HAP-1 (cell line): ENCODE results near the gene HSP90AB1.

Experiments used
- DNase-seq, 2 experiments: peaks; one replicate each; pipeline ENCODE4 v3.0.0-alpha.2; 2016 to 2020; ENCODE audit warnings: low spot score in 2 of 2
- H3K27me3 ChIP-seq: fragments of 250-450 bp; sonication (Bioruptor Pico); 2 replicates; pipeline ENCODE4 v1.5.1; 2020; ENCODE audit warnings: low read depth, mild to moderate bottlenecking, moderate library complexity
- H3K36me3 ChIP-seq: fragments of 250-450 bp; sonication (Bioruptor Pico); replicated peaks from 2 replicates; pipeline ENCODE4 v1.5.1; 2020; ENCODE audit warnings: mild to moderate bottlenecking
- H3K4me1 ChIP-seq: fragments of 250-450 bp; sonication (Bioruptor Pico); 2 replicates; pipeline ENCODE4 v1.5.1; 2020; ENCODE audit warnings: mild to moderate bottlenecking
- H3K4me3 ChIP-seq: fragments of 250-450 bp; sonication (Bioruptor Pico); 2 replicates; pipeline ENCODE4 v1.5.1; 2020; ENCODE audit warnings: mild to moderate bottlenecking, moderate library complexity
- H3K9me3 ChIP-seq: fragments of 250-450 bp; sonication (Bioruptor Pico); 2 replicates; pipeline ENCODE4 v1.5.1; 2020; ENCODE audit warnings: mild to moderate bottlenecking, moderate library complexity
- in situ Hi-C: fragments of 300-500 bp; cut with MboI; formaldehyde crosslinking; loops from 3 replicates; pipeline ENCODE4 v1.14.3; 2020; ENCODE audit warnings: low sequenced_read_pairs, inconsistent platforms, mixed read lengths

HSP90AB1 gene

GRCh38 chr6:44294832-44295791 lies 48.2 kb downstream of the HSP90AB1 start:
- Histone ChIP-seq H3K4me3 (no peak overlapping the region), H3K27me3 (peaks cover 64% of the 10 kb centered on the region), H3K36me3 (peaks cover 1% of the 10 kb centered on the region), H3K4me1 (no peaks in the 10 kb centered on the region), H3K9me3 (no peaks in the 10 kb centered on the region)
- DNase-seq, result no peak
- in situ Hi-C loops, result no loop called here

DNA sequence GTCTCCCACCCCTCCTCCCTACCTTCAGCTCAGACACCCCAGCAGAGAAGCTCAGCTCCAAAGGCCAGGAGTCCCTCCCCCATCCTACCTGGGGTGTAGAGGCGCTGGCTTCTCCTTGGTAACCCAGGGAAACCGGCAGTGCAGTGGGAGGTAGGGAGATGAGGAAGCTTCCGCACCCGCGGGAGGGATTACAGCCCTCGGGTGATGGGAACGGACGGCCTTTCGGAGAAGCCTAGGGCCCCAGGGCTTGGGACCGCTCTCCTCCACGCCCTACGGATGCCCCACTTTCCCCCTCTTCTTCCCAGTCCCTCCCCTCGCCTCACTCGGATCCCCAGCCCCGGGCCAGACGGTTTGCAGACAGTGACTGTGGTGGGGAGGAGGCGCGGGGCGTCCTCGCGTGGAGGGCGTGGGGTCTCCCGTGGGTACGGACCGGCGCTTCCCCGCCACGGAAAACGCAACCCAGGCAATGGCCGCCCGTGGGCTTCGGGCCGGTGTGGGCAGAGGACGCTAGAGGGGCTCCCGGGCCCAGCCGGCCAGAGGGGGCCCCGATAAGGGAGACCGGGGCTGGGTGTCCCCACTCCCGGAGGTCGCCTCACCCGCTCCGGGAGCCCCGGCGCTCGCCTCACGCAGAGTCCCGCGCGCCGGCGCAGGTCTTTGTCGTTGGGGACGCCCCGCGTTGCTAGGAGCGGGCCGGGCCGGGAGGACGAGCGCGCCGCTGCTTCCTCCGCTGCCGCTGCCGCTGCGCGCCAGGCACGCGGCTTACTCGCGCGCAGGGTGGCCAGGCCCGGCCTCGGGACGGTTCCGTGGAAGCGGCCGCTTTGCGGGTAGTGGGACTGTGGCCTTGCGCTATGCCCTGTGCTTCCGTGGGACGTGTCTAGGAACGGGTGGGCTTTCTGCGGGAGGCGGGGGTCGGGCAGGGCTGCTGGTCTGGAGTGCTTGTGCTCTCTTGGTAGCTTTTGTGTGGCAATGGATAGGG lies 50.5 kb downstream of the HSP90AB1 start:
- in situ Hi-C loops, result no loop called here
- no peaks in the 10 kb centered on the region for H3K4me1 ChIP-seq
- H3K9me3 ChIP-seq, result no peaks in the 10 kb centered on the region
- H3K4me3 ChIP-seq, result peak overlapping the region; percentile 11; the same call in 1 of the 2 replicates
- H3K27me3 ChIP-seq, result peaks cover 42% of the 10 kb centered on the region
- peak in 1 of 2 experiments; percentile 54 for DNase-seq
- H3K36me3 ChIP-seq, result peaks cover 17% of the 10 kb centered on the region

GRCh38 chr6:44298055-44298803 lies 51.3 kb downstream of the HSP90AB1 start:
- DNase-seq, result no peak
- H3K4me3 ChIP-seq, result no peak overlapping the region
- H3K36me3 ChIP-seq, result peaks cover 26% of the 10 kb centered on the region
- peaks cover 37% of the 10 kb centered on the region for H3K27me3 ChIP-seq
- no peaks in the 10 kb centered on the region for H3K4me1 ChIP-seq
- in situ Hi-C loops, result no loop called here
- no peaks in the 10 kb centered on the region for H3K9me3 ChIP-seq

GRCh38 chr6:44298864-44299263 lies 52.0 kb downstream of the HSP90AB1 start:
- peaks cover 32% of the 10 kb centered on the region for H3K27me3 ChIP-seq
- DNase-seq, result no peak
- in situ Hi-C loops, result no loop called here

GRCh38 chr6:44300292-44300823 lies 53.5 kb downstream of the HSP90AB1 start:
- in situ Hi-C loops, result no loop called here
- Histone ChIP-seq H3K4me3 (no peak overlapping the region), H3K9me3 (no peaks in the 10 kb centered on the region), H3K4me1 (no peaks in the 10 kb centered on the region), H3K27me3 (peaks cover 27% of the 10 kb centered on the region), H3K36me3 (peaks cover 48% of the 10 kb centered on the region)
- DNase-seq, result no peak

More at GRCh38 chr6:44298864-44299263, 52.0 kb downstream of the HSP90AB1 start:
- Histone ChIP-seq H3K9me3 (no peaks in the 10 kb centered on the region), H3K4me1 (no peaks in the 10 kb centered on the region), H3K4me3 (no peak overlapping the region), H3K36me3 (peaks cover 33% of the 10 kb centered on the region)

DNA sequence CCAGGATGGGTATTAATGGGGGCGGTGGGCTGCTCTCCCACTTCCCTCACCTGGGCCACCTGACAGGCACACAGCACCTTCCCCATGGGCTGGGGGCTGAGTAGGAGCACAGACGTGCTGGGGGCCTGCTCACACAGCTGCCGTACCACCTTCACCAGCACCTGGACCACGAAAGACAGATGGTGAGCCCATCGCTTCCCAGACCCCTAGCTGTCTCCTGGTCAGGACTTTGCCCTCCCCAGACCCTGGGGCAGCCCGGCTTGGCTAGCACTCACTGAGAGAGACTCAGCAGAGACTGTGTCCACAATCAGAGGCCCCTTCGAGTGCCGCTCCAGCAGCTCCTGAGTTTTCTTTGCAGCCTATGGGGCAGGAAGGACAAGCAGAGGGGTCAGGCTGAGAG lies 54.2 kb downstream of the HSP90AB1 start:
- in situ Hi-C loops, result no loop called here
- Histone ChIP-seq H3K4me3 (no peak overlapping the region), H3K27me3 (peaks cover 22% of the 10 kb centered on the region), H3K36me3 (peaks cover 53% of the 10 kb centered on the region), H3K4me1 (no peaks in the 10 kb centered on the region), H3K9me3 (no peaks in the 10 kb centered on the region)
- DNase-seq, result no peak

DNA sequence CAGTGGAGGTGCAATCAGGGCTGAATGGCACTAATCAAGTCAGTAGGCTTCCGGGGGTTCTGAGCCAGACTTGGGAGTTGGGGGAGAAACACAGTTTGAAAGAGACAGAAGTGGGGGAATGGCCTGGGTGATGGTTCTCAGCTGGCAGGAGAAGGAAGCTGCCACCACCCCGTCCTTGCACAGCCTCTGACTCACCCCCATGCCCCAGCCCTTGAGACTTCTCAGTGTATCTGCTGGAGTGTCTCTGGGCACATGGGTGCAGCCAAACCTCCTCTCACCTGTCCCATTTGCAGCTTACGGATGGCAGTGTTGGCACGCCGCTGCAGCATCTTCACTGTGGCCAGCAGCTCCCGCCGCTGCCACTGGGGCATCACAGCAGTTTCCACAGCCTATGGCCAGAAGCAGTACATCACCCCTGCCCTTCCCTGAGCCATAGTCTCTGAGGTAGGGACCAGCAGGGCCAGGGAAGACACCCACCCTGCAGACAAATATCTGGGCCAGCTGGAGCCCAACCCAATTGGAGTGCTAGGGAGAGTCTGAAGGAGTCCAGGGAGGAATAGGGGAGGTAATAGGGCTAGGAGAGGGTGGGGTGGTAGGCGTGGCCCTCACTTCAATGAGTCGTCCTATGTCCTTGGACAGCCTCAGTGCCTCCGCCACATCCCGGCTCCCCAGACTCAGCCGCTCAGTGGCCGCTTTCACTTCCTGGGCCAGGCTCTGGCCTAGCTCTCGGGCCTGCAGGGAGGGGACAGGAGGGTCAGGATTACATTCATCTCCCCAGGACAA lies 55.1 kb downstream of the HSP90AB1 start:
- no peaks in the 10 kb centered on the region for H3K9me3 ChIP-seq
- H3K4me3 ChIP-seq, result no peak overlapping the region
- peaks cover 13% of the 10 kb centered on the region for H3K27me3 ChIP-seq
- H3K4me1 ChIP-seq, result no peaks in the 10 kb centered on the region
- H3K36me3 ChIP-seq, result peaks cover 58% of the 10 kb centered on the region
- no peak for DNase-seq
- in situ Hi-C loops, result no loop called here

DNA sequence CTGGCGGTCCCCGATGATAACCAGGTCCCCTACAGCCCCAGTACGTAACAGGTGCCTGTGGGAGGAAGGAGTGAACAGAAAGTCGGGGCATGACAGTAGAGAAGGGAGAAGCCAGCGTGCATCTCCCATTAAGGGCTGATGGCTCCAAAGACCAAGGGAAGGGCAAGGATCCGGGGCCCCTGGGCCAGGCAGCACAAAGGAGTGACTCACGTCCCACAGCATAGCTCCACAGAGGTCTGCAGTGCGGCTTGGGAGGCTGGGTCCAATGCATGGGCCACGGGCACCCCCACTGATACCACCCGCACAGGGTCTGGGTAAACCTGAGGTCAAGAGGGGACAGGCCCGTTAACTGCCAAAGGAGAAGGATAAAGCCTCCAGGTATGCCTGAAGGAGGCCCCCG lies 56.0 kb downstream of the HSP90AB1 start:
- no peaks in the 10 kb centered on the region for H3K4me1 ChIP-seq
- no peak overlapping the region for H3K4me3 ChIP-seq
- peaks cover 5% of the 10 kb centered on the region; the same call in 1 of the 2 replicates for H3K27me3 ChIP-seq
- DNase-seq, result no peak
- in situ Hi-C loops, result no loop called here
- no peaks in the 10 kb centered on the region for H3K9me3 ChIP-seq
- peaks cover 67% of the 10 kb centered on the region for H3K36me3 ChIP-seq
